Measurements from ENCODE around the gene CCDC188.

Gene CCDC188

GRCh38 chr22:20124083-20124787 lies 26.6 kb downstream of the CCDC188 start:
- Histone ChIP-seq H3K79me2 (ENCODE audit: control insufficient read depth, low read length) (peaks cover 52% of the 10 kb centered on the region), H3K4me2 (ENCODE audit: low read length) (no peak overlapping the region), H3K27me3 (ENCODE audit: control insufficient read depth, low read length) (no peaks in the 10 kb centered on the region), H3K4me3 (ENCODE audit: low read length) (no peak overlapping the region), H4K20me1 (ENCODE audit: control insufficient read depth, insufficient read depth, low read depth, low read length) (peaks cover 28% of the 10 kb centered on the region), H3K9me2 (replicated peaks; ENCODE audit: control insufficient read depth, low read length) (no peaks in the 10 kb centered on the region), H3K36me3 (ENCODE audit: control insufficient read depth, low read length) (peaks cover 94% of the 10 kb centered on the region), H3F3A (ENCODE audit: control insufficient read depth, insufficient read depth) (peaks cover 31% of the 10 kb centered on the region), H3K9me3 (ENCODE audit: control insufficient read depth, insufficient read depth, low read length) (no peaks in the 10 kb centered on the region), H3K27ac (ENCODE audit: low read depth, low read length) (no peak overlapping the region), H3K4me1 (ENCODE audit: control insufficient read depth, low read length) (peaks cover 18% of the 10 kb centered on the region)
- TF ChIP-seq EZH2phosphoT487 (IDR thresholded peaks at IDR 0.05; ENCODE audit: borderline replicate concordance, low read length), result no peak
- no peak for TF ChIP-seq CTCF (IDR thresholded peaks at IDR 0.05; ENCODE audit: low read depth, low read length, poor library complexity, severe bottlenecking)

- Histone ChIP-seq H3F3A (ENCODE audit: control insufficient read depth, insufficient read depth) (peaks cover 27% of the 10 kb centered on the region), H3K4me1 (ENCODE audit: control insufficient read depth, low read length) (peaks cover 21% of the 10 kb centered on the region), H3K9me2 (replicated peaks; ENCODE audit: control insufficient read depth, low read length) (no peaks in the 10 kb centered on the region), H3K79me2 (ENCODE audit: control insufficient read depth, low read length) (peaks cover 59% of the 10 kb centered on the region), H3K4me2 (ENCODE audit: low read length) (no peak overlapping the region), H4K20me1 (ENCODE audit: control insufficient read depth, insufficient read depth, low read depth, low read length) (peaks cover 28% of the 10 kb centered on the region), H3K36me3 (ENCODE audit: control insufficient read depth, low read length) (peaks cover 97% of the 10 kb centered on the region), H3K4me3 (ENCODE audit: low read length) (no peak overlapping the region), H3K9me3 (ENCODE audit: control insufficient read depth, insufficient read depth, low read length) (no peaks in the 10 kb centered on the region), H3K27me3 (ENCODE audit: control insufficient read depth, low read length) (no peaks in the 10 kb centered on the region), H3K27ac (ENCODE audit: low read depth, low read length) (no peak overlapping the region)
- TF ChIP-seq CTCF (IDR thresholded peaks at IDR 0.05; ENCODE audit: low read depth, low read length, poor library complexity, severe bottlenecking), result no peak
- TF ChIP-seq EZH2phosphoT487 (IDR thresholded peaks at IDR 0.05; ENCODE audit: borderline replicate concordance, low read length), result no peak
These were observed 27.3 kb downstream of the CCDC188 start for GRCh38 chr22:20123366-20124082.

- peaks cover 21% of the 10 kb centered on the region for H3K4me1 ChIP-seq (ENCODE audit: control insufficient read depth, low read length)
- peaks cover 90% of the 10 kb centered on the region for H3K36me3 ChIP-seq (ENCODE audit: control insufficient read depth, low read length)
- H3K9me3 ChIP-seq (ENCODE audit: control insufficient read depth, insufficient read depth, low read length), result no peaks in the 10 kb centered on the region
- peaks cover 69% of the 10 kb centered on the region for H3K79me2 ChIP-seq (ENCODE audit: control insufficient read depth, low read length)
- no peaks in the 10 kb centered on the region for H3K27me3 ChIP-seq (ENCODE audit: control insufficient read depth, low read length)
- H3K4me2 ChIP-seq (ENCODE audit: low read length), result no peak overlapping the region
- H4K20me1 ChIP-seq (ENCODE audit: control insufficient read depth, insufficient read depth, low read depth, low read length), result peaks cover 24% of the 10 kb centered on the region
- no peaks in the 10 kb centered on the region for H3K9me2 ChIP-seq (replicated peaks; ENCODE audit: control insufficient read depth, low read length)
- H3K4me3 ChIP-seq (ENCODE audit: low read length), result no peak overlapping the region
- no peak overlapping the region for H3K27ac ChIP-seq (ENCODE audit: low read depth, low read length)
- no peak for TF ChIP-seq EZH2phosphoT487 (IDR thresholded peaks at IDR 0.05; ENCODE audit: borderline replicate concordance, low read length)
- no peak for TF ChIP-seq CTCF (IDR thresholded peaks at IDR 0.05; ENCODE audit: low read depth, low read length, poor library complexity, severe bottlenecking)
- peaks cover 12% of the 10 kb centered on the region; the same call in 1 of the 2 replicates for H3F3A ChIP-seq (ENCODE audit: control insufficient read depth, insufficient read depth)
These were observed 28.9 kb downstream of the CCDC188 start for GRCh38 chr22:20121856-20122415.

Measured in DOHH2 (cell line).